OCI-LY1 (cell line): ENCODE measurements around the gene TEAD1.

Experiments
- H2AFZ ChIP-seq: fragments of 200-600 bp; sonication (generic), shearing (Covaris generic); 2 replicates; pipeline ENCODE4 v1.6.0; 2014; ENCODE audit warnings: antibody characterized with exemption, mild to moderate bottlenecking, low read length
- H3F3A ChIP-seq: fragments of 200-600 bp; sonication (generic), shearing (Covaris generic); 2 replicates; pipeline ENCODE4 v1.6.0; 2014; ENCODE audit warnings: mild to moderate bottlenecking, antibody characterized with exemption, low read length, moderate library complexity; ENCODE audit not compliant: insufficient read depth
- H3K27ac ChIP-seq: fragments of 200-600 bp; sonication (generic); 2 replicates; pipeline ENCODE4 v1.5.1; 2014; ENCODE audit warnings: low read length, mixed run types, mild to moderate bottlenecking, low read depth; ENCODE audit not compliant: poor library complexity, severe bottlenecking
- H3K27me3 ChIP-seq: fragments of 200-600 bp; sonication (generic); 2 replicates; pipeline ENCODE4 v1.6.0; 2014; ENCODE audit warnings: antibody characterized with exemption, mild to moderate bottlenecking, low read length, moderate library complexity; ENCODE audit not compliant: insufficient read depth
- H3K36me3 ChIP-seq: fragments of 200-600 bp; sonication (generic); 2 replicates; pipeline ENCODE4 v1.6.1; 2014; ENCODE audit warnings: mild to moderate bottlenecking, antibody characterized with exemption, low read length, moderate library complexity, mixed read lengths; ENCODE audit not compliant: insufficient read depth
- H3K4me1 ChIP-seq: fragments of 200-600 bp; sonication (generic); 2 replicates; pipeline ENCODE4 v1.5.1; 2014; ENCODE audit warnings: mild to moderate bottlenecking, low read length, moderate library complexity; ENCODE audit not compliant: insufficient read depth, severe bottlenecking
- H3K4me2 ChIP-seq: fragments of 200-600 bp; sonication (generic), shearing (Covaris generic); 2 replicates; pipeline ENCODE4 v1.6.1; 2014; ENCODE audit warnings: low read length
- H3K4me3 ChIP-seq: fragments of 200-600 bp; sonication (generic); 2 replicates; pipeline ENCODE4 v1.5.1; 2014; ENCODE audit warnings: low read length, low read depth, mild to moderate bottlenecking, mixed read lengths; ENCODE audit not compliant: poor library complexity, severe bottlenecking
- H3K79me2 ChIP-seq: fragments of 200-600 bp; shearing (Covaris generic); 2 replicates; pipeline ENCODE4 v1.6.1; 2016; ENCODE audit warnings: mixed run types, low read length, mixed read lengths; ENCODE audit not compliant: insufficient read depth
- H3K9ac ChIP-seq: fragments of 200-600 bp; sonication (generic), shearing (Covaris generic); 2 replicates; pipeline ENCODE4 v1.6.1; 2014; ENCODE audit warnings: mild to moderate bottlenecking, low read length, mixed read lengths
- H3K9me2 ChIP-seq: fragments of 200-600 bp; sonication (generic), shearing (Covaris generic); 2 replicates; pipeline ENCODE4 v1.6.1; 2014; ENCODE audit warnings: low read depth, mild to moderate bottlenecking, low read length, mixed read lengths
- H3K9me3 ChIP-seq: fragments of 200-600 bp; shearing (Covaris generic); 2 replicates; pipeline ENCODE4 v1.6.1; 2014; ENCODE audit warnings: low read length, mixed read lengths
- H4K20me1 ChIP-seq: fragments of 200-600 bp; sonication (generic), shearing (Covaris generic); 2 replicates; pipeline ENCODE4 v1.6.0; 2016; ENCODE audit warnings: mild to moderate bottlenecking, low read length; ENCODE audit not compliant: insufficient read depth
- CTCF ChIP-seq: fragments of 200-600 bp; sonication (generic), shearing (Covaris generic); IDR thresholded peaks from 2 replicates; pipeline ENCODE4 v1.5.1; 2017; ENCODE audit warnings: mild to moderate bottlenecking, antibody characterized with exemption, low read length, moderate library complexity, mixed read lengths
- EZH2 ChIP-seq: fragments of 200-600 bp; sonication (generic), shearing (Covaris generic); IDR thresholded peaks from 2 replicates; pipeline ENCODE4 v1.8.0; 2017; ENCODE audit warnings: borderline replicate concordance, mixed run types, mild to moderate bottlenecking, antibody characterized with exemption, low read length, moderate library complexity, mixed read lengths

TEAD1 gene

DNA sequence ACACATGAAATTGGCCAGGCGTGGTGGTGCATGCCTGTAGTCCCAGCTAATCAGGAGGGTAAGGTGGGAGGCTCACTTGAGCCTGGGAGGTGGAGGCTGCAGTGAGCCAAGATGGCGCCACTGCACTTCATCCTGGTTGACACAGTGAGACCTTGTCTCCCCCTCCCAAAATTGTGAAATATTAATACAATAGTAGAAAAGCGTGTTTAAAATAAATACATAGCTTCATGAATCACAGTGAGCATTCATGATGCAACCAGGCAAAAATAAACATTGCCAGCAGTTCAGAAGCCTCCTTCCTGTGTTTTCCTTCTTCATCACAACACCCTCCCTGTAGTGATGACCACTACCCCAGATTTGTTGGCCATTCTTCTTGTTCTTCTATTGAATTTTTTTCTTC is 4.3 kb upstream of the TEAD1 start:
- Histone ChIP-seq H3F3A (no peaks in the 10 kb centered on the region), H3K27ac (no peak overlapping the region)
- TF ChIP-seq CTCF = no peak
- TF ChIP-seq EZH2 = no peak

GRCh38 chr11:12671370-12671769 is 2.9 kb upstream of the TEAD1 start:
- H3K79me2 ChIP-seq = no peaks in the 10 kb centered on the region
- no peak overlapping the region for H2AFZ ChIP-seq
- H3K27ac ChIP-seq = no peak overlapping the region
- no peaks in the 10 kb centered on the region for H3K9me3 ChIP-seq
- H3F3A ChIP-seq = no peaks in the 10 kb centered on the region
- H3K36me3 ChIP-seq = no peaks in the 10 kb centered on the region
- TF ChIP-seq EZH2 (no peak), CTCF (no peak)
- H3K9me2 ChIP-seq = no peaks in the 10 kb centered on the region
- H3K4me2 ChIP-seq = no peak overlapping the region
- H4K20me1 ChIP-seq = no peaks in the 10 kb centered on the region
- no peaks in the 10 kb centered on the region for H3K27me3 ChIP-seq
- no peak overlapping the region for H3K4me3 ChIP-seq
- no peak overlapping the region for H3K9ac ChIP-seq
- no peaks in the 10 kb centered on the region for H3K4me1 ChIP-seq

More for the DNA sequence above, 4.3 kb upstream of the TEAD1 start:
- Histone ChIP-seq H3K4me1 (no peaks in the 10 kb centered on the region), H3K4me3 (no peak overlapping the region), H3K9me2 (no peaks in the 10 kb centered on the region), H2AFZ (no peak overlapping the region), H3K4me2 (no peak overlapping the region), H3K79me2 (no peaks in the 10 kb centered on the region), H3K9me3 (no peaks in the 10 kb centered on the region), H3K36me3 (no peaks in the 10 kb centered on the region), H3K27me3 (no peaks in the 10 kb centered on the region), H4K20me1 (no peaks in the 10 kb centered on the region), H3K9ac (no peak overlapping the region)

DNA sequence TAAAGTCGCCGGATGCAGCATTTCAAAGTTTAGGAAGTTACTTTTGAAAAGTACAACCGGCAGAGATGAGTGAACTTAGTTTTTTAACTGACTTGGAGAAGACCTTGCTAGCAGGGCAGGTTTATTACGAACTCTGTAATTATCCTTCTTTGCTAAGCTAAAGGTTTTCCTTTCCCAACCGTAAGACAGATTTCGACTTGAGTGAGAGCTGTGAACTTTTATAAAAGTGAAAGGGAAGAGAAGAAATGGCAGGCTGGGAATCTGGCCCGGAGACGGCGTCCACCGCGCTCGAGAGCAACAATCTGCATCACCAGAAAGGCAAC is 659 bp upstream of the TEAD1 start:
- H3K4me2 ChIP-seq = no peak overlapping the region
- no peak overlapping the region for H3K27ac ChIP-seq
- no peaks in the 10 kb centered on the region for H3K79me2 ChIP-seq
- TF ChIP-seq EZH2 = no peak
- no peak for TF ChIP-seq CTCF
- no peaks in the 10 kb centered on the region for H3K27me3 ChIP-seq
- no peak overlapping the region for H3K4me3 ChIP-seq
- H3K9me3 ChIP-seq = no peaks in the 10 kb centered on the region
- no peaks in the 10 kb centered on the region for H3K4me1 ChIP-seq
- H3K36me3 ChIP-seq = no peaks in the 10 kb centered on the region
- no peak overlapping the region for H3K9ac ChIP-seq
- H4K20me1 ChIP-seq = no peaks in the 10 kb centered on the region
- no peak overlapping the region for H2AFZ ChIP-seq
- no peaks in the 10 kb centered on the region for H3F3A ChIP-seq
- H3K9me2 ChIP-seq = no peaks in the 10 kb centered on the region
